Liver (tissue), 3 donors: ENCODE results near the gene RPTOR.

Experiments
- CTCF ChIP-seq: fragments of 150-350 bp; IDR thresholded peaks from 2 replicates; pipeline ENCODE4 v1.5.1; 2017; ENCODE audit warnings: improper control_type of control experiment, low read depth, low read length; ENCODE audit not compliant: missing input control
- TAF1 ChIP-seq: conservative IDR thresholded peaks from 2 replicates; pipeline ENCODE4 v1.6.1; 2016; ENCODE audit warnings: antibody characterized with exemption, mild to moderate bottlenecking
- donor health status: healthy.
- donor health status: healthy.

GRCh38 chr17:81013642-81014041 lies 469.0 kb downstream of the RPTOR start:
- TF ChIP-seq CTCF, result no peak
- no peak for TF ChIP-seq TAF1
